Neural cell (in vitro differentiated cells): ENCODE measurements around the gene LDAH. TPM values are rescaled to one million over a fixed set of nuclear protein-coding genes. Genes with fewer than 3 reads are reported as not detected.

Experiments used
- H2AFZ ChIP-seq: fragments of 200-600, 300-800 bp; sonication (generic), shearing (Covaris generic); 2 replicates; pipeline ENCODE4 v1.6.0; 2014; ENCODE audit warnings: low read depth, mild to moderate bottlenecking, antibody characterized with exemption, low read length, moderate library complexity
- H3F3A ChIP-seq: fragments of 200-600 bp; shearing (Covaris generic); 2 replicates; pipeline ENCODE4 v1.6.1; 2016; ENCODE audit warnings: mild to moderate bottlenecking, moderate library complexity, mixed read lengths, antibody characterized with exemption, low read length; ENCODE audit not compliant: insufficient read depth, poor library complexity, severe bottlenecking
- H3K27ac ChIP-seq: fragments of 200-600, 300-800 bp; sonication (generic), shearing (Covaris generic); 2 replicates; pipeline ENCODE4 v1.5.1; 2014; ENCODE audit warnings: mild to moderate bottlenecking, low read length, moderate library complexity
- H3K27me3 ChIP-seq: fragments of 300-800, 200-600 bp; sonication (generic), shearing (Covaris generic); 2 replicates; pipeline ENCODE4 v1.6.0; 2014; ENCODE audit warnings: mild to moderate bottlenecking, low read depth, low read length, moderate library complexity; ENCODE audit not compliant: insufficient read depth
- H3K36me3 ChIP-seq: fragments of 300-800, 200-600 bp; sonication (generic), shearing (Covaris generic); 2 replicates; pipeline ENCODE4 v1.5.1; 2014; ENCODE audit warnings: mild to moderate bottlenecking, antibody characterized with exemption, low read length, moderate library complexity; ENCODE audit not compliant: insufficient read depth
- H3K4me2 ChIP-seq: fragments of 300-800, 200-600 bp; sonication (generic), shearing (Covaris generic); 2 replicates; pipeline ENCODE4 v1.6.0; 2014; ENCODE audit warnings: mild to moderate bottlenecking, low read length
- H3K4me3 ChIP-seq: fragments of 300-800, 200-600 bp; sonication (generic), shearing (Covaris generic); 2 replicates; pipeline ENCODE4 v1.5.1; 2014; ENCODE audit warnings: mild to moderate bottlenecking, low read length, moderate library complexity
- H3K79me2 ChIP-seq: fragments of 200-600 bp; shearing (Covaris generic); replicated peaks from 2 replicates; pipeline ENCODE4 v1.6.0; 2014; ENCODE audit warnings: mild to moderate bottlenecking, low read length, moderate library complexity; ENCODE audit not compliant: insufficient read depth
- H3K9ac ChIP-seq: fragments of 300-800, 200-600 bp; sonication (generic), shearing (Covaris generic); 2 replicates; pipeline ENCODE4 v1.6.1; 2016; ENCODE audit warnings: mild to moderate bottlenecking, low read length, mixed read lengths
- H3K9me2 ChIP-seq: fragments of 200-600 bp; shearing (Covaris generic); 2 replicates; pipeline ENCODE4 v1.6.1; 2016; ENCODE audit warnings: mild to moderate bottlenecking, low read length, mixed read lengths; ENCODE audit not compliant: insufficient read depth
- H3K9me3 ChIP-seq: fragments of 200-600, 300-800 bp; sonication (generic), shearing (Covaris generic); 2 replicates; pipeline ENCODE4 v1.6.1; 2016; ENCODE audit warnings: mild to moderate bottlenecking, mixed run types, low read length, moderate library complexity, mixed read lengths
- H4K20me1 ChIP-seq: fragments of 200-600 bp; shearing (Covaris generic); 2 replicates; pipeline ENCODE4 v1.6.1; 2016; ENCODE audit warnings: mild to moderate bottlenecking, mixed run types; ENCODE audit not compliant: insufficient read depth
- EP300 ChIP-seq: fragments of 450-650 bp; conservative IDR thresholded peaks from 2 replicates; pipeline ENCODE4 v1.6.1; 2014; ENCODE audit warnings: antibody characterized with exemption, mild to moderate bottlenecking, moderate library complexity; ENCODE audit not compliant: poor library complexity, severe bottlenecking
- EZH2 ChIP-seq: fragments of 200-600, 300-800 bp; shearing (Covaris generic), sonication (generic); IDR thresholded peaks from 2 replicates; pipeline ENCODE4 v1.6.1; 2014; ENCODE audit warnings: antibody characterized with exemption, low read length, borderline replicate concordance, mild to moderate bottlenecking; ENCODE audit not compliant: insufficient read depth, poor library complexity, severe bottlenecking
- MXI1 ChIP-seq: fragments of 450-650 bp; conservative IDR thresholded peaks from 2 replicates; pipeline ENCODE4 v1.6.1; 2014; ENCODE audit warnings: antibody characterized with exemption, mild to moderate bottlenecking; ENCODE audit not compliant: poor library complexity, severe bottlenecking
- POLR2AphosphoS5 ChIP-seq: IDR thresholded peaks from 2 replicates; pipeline ENCODE4 v1.6.1; 2012
- RAD21 ChIP-seq: fragments of 450-650 bp; conservative IDR thresholded peaks from 2 replicates; pipeline ENCODE4 v1.6.1; 2014; ENCODE audit warnings: antibody characterized with exemption, mild to moderate bottlenecking, moderate library complexity
- SMC3 ChIP-seq: fragments of 450-650 bp; conservative IDR thresholded peaks from 2 replicates; pipeline ENCODE4 v1.6.1; 2014; ENCODE audit warnings: antibody characterized with exemption, mild to moderate bottlenecking, moderate library complexity; ENCODE audit not compliant: poor library complexity
- TAF1 ChIP-seq: IDR thresholded peaks from 2 replicates; pipeline ENCODE4 v1.6.1; 2012; ENCODE audit warnings: low read depth
- polyA plus RNA-seq: library from polyadenylated mRNA; depleted of rRNA; stranded (reverse); fragments of >200 nt; gene quantifications from 2 replicates; pipeline ENCODE4 v1.2.3, GENCODE V29; 2014
- TF ChIP-seq, protein P1 (sequence below): fragments of 450-650 bp; IDR thresholded peaks from 2 replicates; pipeline ENCODE4 v1.5.1; 2014; ENCODE audit warnings: antibody characterized with exemption, mild to moderate bottlenecking, moderate library complexity; ENCODE audit not compliant: poor library complexity, severe bottlenecking
- TF ChIP-seq, protein P2 (sequence below): IDR thresholded peaks from 2 replicates; pipeline ENCODE4 v1.6.1; 2012; ENCODE audit warnings: borderline replicate concordance

Gene LDAH
- polyA plus RNA-seq, 1 donor from 2014 or later = 44.1 TPM

DNA sequence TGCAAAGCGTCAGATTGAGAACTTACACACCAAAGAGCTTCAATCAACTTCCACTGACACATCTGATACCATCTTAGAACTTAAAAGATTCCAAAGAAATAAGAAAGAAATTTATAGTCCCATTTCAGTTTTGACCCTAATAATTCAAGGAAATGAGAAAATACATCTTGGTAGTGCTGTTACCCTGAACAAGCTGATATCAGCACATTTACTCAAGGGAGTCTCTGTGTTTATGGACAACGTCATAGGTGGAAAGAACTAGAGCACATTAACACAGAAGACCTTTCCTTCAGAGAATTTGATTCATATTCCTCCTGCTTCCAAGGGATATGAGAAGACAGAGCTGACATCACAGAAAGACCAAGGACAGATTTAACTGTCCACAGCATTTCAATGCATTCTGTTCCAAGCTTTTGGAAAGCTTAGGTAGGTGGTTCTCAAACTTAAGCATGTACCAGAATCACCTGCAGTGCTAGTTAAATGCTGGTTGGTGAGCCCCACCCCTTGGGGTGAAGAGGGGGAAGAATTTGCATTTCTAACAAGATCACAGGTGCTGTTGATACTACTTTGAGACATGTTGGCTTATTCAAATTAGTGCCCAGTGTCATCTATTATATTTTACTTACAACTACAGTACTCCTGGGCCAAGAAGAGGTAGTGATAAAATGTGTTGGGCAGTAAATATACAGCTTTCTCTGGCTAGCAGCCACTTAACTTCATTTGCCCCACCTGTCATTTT lies 59.8 kb downstream of the LDAH start:
- Histone ChIP-seq H3K79me2 (no peaks in the 10 kb centered on the region), H3K9ac (no peak overlapping the region), H3K27ac (no peak overlapping the region), H3K4me3 (no peak overlapping the region), H3K9me2 (no peaks in the 10 kb centered on the region), H3F3A (no peaks in the 10 kb centered on the region), H3K9me3 (no peaks in the 10 kb centered on the region), H4K20me1 (no peaks in the 10 kb centered on the region), H2AFZ (no peak overlapping the region), H3K27me3 (no peaks in the 10 kb centered on the region), H3K36me3 (peaks cover 3% of the 10 kb centered on the region), H3K4me2 (no peak overlapping the region)
- TF ChIP-seq, protein P1, sequence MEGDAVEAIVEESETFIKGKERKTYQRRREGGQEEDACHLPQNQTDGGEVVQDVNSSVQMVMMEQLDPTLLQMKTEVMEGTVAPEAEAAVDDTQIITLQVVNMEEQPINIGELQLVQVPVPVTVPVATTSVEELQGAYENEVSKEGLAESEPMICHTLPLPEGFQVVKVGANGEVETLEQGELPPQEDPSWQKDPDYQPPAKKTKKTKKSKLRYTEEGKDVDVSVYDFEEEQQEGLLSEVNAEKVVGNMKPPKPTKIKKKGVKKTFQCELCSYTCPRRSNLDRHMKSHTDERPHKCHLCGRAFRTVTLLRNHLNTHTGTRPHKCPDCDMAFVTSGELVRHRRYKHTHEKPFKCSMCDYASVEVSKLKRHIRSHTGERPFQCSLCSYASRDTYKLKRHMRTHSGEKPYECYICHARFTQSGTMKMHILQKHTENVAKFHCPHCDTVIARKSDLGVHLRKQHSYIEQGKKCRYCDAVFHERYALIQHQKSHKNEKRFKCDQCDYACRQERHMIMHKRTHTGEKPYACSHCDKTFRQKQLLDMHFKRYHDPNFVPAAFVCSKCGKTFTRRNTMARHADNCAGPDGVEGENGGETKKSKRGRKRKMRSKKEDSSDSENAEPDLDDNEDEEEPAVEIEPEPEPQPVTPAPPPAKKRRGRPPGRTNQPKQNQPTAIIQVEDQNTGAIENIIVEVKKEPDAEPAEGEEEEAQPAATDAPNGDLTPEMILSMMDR = no peak
- TF ChIP-seq, protein P2, sequence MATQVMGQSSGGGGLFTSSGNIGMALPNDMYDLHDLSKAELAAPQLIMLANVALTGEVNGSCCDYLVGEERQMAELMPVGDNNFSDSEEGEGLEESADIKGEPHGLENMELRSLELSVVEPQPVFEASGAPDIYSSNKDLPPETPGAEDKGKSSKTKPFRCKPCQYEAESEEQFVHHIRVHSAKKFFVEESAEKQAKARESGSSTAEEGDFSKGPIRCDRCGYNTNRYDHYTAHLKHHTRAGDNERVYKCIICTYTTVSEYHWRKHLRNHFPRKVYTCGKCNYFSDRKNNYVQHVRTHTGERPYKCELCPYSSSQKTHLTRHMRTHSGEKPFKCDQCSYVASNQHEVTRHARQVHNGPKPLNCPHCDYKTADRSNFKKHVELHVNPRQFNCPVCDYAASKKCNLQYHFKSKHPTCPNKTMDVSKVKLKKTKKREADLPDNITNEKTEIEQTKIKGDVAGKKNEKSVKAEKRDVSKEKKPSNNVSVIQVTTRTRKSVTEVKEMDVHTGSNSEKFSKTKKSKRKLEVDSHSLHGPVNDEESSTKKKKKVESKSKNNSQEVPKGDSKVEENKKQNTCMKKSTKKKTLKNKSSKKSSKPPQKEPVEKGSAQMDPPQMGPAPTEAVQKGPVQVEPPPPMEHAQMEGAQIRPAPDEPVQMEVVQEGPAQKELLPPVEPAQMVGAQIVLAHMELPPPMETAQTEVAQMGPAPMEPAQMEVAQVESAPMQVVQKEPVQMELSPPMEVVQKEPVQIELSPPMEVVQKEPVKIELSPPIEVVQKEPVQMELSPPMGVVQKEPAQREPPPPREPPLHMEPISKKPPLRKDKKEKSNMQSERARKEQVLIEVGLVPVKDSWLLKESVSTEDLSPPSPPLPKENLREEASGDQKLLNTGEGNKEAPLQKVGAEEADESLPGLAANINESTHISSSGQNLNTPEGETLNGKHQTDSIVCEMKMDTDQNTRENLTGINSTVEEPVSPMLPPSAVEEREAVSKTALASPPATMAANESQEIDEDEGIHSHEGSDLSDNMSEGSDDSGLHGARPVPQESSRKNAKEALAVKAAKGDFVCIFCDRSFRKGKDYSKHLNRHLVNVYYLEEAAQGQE = no peak
- TF ChIP-seq EP300 (no peak), RAD21 (no peak), EZH2 (no peak), SMC3 (no peak), TAF1 (no peak), POLR2AphosphoS5 (no peak), MXI1 (no peak)

DNA sequence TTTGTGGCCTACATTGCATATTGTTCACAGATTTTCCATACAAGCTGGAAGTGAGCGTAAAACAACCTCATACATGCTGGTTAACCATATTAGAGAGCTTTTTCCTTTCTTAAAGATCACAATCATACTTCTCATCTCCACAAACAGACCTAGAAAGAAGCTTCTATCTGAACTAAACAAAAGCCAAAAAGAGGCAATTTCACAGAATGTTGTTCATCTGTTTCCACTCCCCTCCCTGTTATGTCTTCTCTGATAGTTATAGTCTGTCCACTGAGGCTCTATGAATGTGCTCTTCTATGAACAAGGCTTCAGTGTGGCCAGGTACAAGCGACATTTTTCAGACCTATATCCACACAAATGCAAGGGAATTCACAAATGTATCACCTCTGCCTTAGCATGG lies 63.4 kb downstream of the LDAH start:
- Histone ChIP-seq H3K36me3 (peaks cover 1% of the 10 kb centered on the region), H3K9ac (no peak overlapping the region), H4K20me1 (no peaks in the 10 kb centered on the region), H3K79me2 (no peaks in the 10 kb centered on the region), H3F3A (no peaks in the 10 kb centered on the region), H3K9me2 (no peaks in the 10 kb centered on the region), H2AFZ (no peak overlapping the region), H3K27ac (no peak overlapping the region), H3K4me3 (no peak overlapping the region), H3K4me2 (no peak overlapping the region), H3K27me3 (no peaks in the 10 kb centered on the region), H3K9me3 (no peaks in the 10 kb centered on the region)
- TF ChIP-seq POLR2AphosphoS5 (no peak), EZH2 (no peak)
